HepG2 (cell line): ENCODE results near the gene KLF7. TPM values are rescaled to one million over a fixed set of nuclear protein-coding genes. Genes with fewer than 3 reads are reported as not detected.

ENCODE experiments used
- BCLAF1 ChIP-seq: fragments of 450-650 bp; IDR thresholded peaks from 2 replicates; pipeline ENCODE4 v1.6.1; 2017; ENCODE audit warnings: mild to moderate bottlenecking
- GPBP1L1 ChIP-seq: sonication (generic); formaldehyde crosslinking; IDR thresholded peaks from 2 replicates; pipeline ENCODE4 v1.5.0; 2020; ENCODE audit warnings: mild to moderate bottlenecking, missing genetic modification reagents
- MAF1 ChIP-seq: sonication (generic); formaldehyde crosslinking; IDR thresholded peaks from 2 replicates; pipeline ENCODE4 v1.5.0; 2020; ENCODE audit warnings: missing genetic modification reagents, borderline replicate concordance
- MLLT10 ChIP-seq: sonication (generic); formaldehyde crosslinking; IDR thresholded peaks from 2 replicates; pipeline ENCODE4 v1.4.0; 2020; ENCODE audit warnings: missing genetic modification reagents
- PRDM4 ChIP-seq: sonication (generic); formaldehyde crosslinking; IDR thresholded peaks from 2 replicates; pipeline ENCODE4 v1.9.0; 2021; ENCODE audit warnings: missing genetic modification reagents, borderline replicate concordance
- ZNF543 ChIP-seq: sonication (generic); formaldehyde crosslinking; IDR thresholded peaks from 2 replicates; pipeline ENCODE4 v1.4.0; 2020; ENCODE audit warnings: mild to moderate bottlenecking, missing genetic modification reagents
- ZNF776 ChIP-seq: sonication (generic); formaldehyde crosslinking; IDR thresholded peaks from 2 replicates; pipeline ENCODE4 v1.4.0; 2020; ENCODE audit warnings: mild to moderate bottlenecking, missing genetic modification reagents
- polyA plus RNA-seq, 8 experiments: library from polyadenylated mRNA; depleted of rRNA in 3 of 8; stranded (reverse) in 7 of 8; unstranded in 1 of 8; fragments of >200 nt; fragmentation: Illumina TruSeq in 4 of 8; extraction: Trizol in 4 of 8; gene quantifications; 2 replicates each; pipeline versions ENCODE4 v1.2.1 to v1.2.3, GENCODE V29; 2011 to 2016; ENCODE audit warnings: low read depth in 4 of 8, missing spikeins in 1 of 8, mixed read lengths in 1 of 8; ENCODE audit not compliant: insufficient read depth in 1 of 8
- total RNA-seq, 5 experiments: library from RNA; depleted of rRNA; stranded (reverse); fragments of >200 nt; fragmentation: Illumina TruSeq; extraction: Trizol; gene quantifications; 2 replicates each; pipeline ENCODE4 v1.2.3, GENCODE V29; 2016; ENCODE audit warnings: low read depth in 1 of 5

The KLF7 gene
- total and polyA plus RNA-seq, 2 of the 13 experiments (the other 11 are each of a cell fraction or from before 2014, with no cell fraction given) = 2.6 to 5.4 TPM

GRCh38 chr2:207040696-207041095, 125.1 kb downstream of the KLF7 start (continued):
- no peak for TF ChIP-seq GPBP1L1 (CRISPR knock-in tag)
- TF ChIP-seq PRDM4 (CRISPR knock-in tag) = no peak
- TF ChIP-seq ZNF776 (CRISPR knock-in tag) = no peak
- no peak for TF ChIP-seq MLLT10 (CRISPR knock-in tag)
- no peak for TF ChIP-seq ZNF543 (CRISPR knock-in tag)
- no peak for TF ChIP-seq BCLAF1
- no peak for TF ChIP-seq MAF1 (CRISPR knock-in tag)
